ENCODE measurements around the gene KRTAP2-4.

GRCh38 chr17:41057547-41057946 is 8.1 kb downstream of the KRTAP2-4 start:
- TF ChIP-seq EZH2 (IDR thresholded peaks at IDR 0.05; ENCODE audit: insufficient read depth, poor library complexity, severe bottlenecking), result no peak
- no peak for TF ChIP-seq EZH2phosphoT487 (IDR thresholded peaks at IDR 0.05; ENCODE audit: insufficient read depth, low read depth)
